ENCODE results near the gene MAP1A. TPM values are rescaled to one million over a fixed set of nuclear protein-coding genes. Genes with fewer than 3 reads are reported as not detected.

Gene MAP1A
- total and polyA plus RNA-seq, 2 of the 13 experiments (the other 11 are each of a cell fraction or from before 2014, with no cell fraction given) = 0.01 to 0.07 TPM

GRCh38 chr15:43469867-43470266 is 47.5 kb upstream of the MAP1A start:
- FAIRE-seq (no peak), DNase-seq (ENCODE audit: low spot score) (no peak), ATAC-seq (no peak)
- Histone ChIP-seq H3K4me2 (ENCODE audit: low read depth, low read length) (no peak overlapping the region), H3K4me3 (replicated peaks in 1 of 3; ENCODE audit: insufficient read depth in 1 of 3, low read depth in 2 of 3, low read length in 3 of 3) (no peak overlapping the region), H3K27ac (ENCODE audit: extremely low read length, insufficient read depth, low read length) (no peak overlapping the region), H3K79me2 (ENCODE audit: insufficient read depth, low read length) (no peaks in the 10 kb centered on the region), H3K4me1 (ENCODE audit: insufficient read depth, low read length) (no peaks in the 10 kb centered on the region), H3K9ac (ENCODE audit: insufficient read depth, low read depth, low read length) (no peak overlapping the region), H2AFZ (ENCODE audit: low read length) (no peak overlapping the region), H3K36me3 (replicated peaks in 1 of 2; ENCODE audit: control insufficient read depth in 1 of 2, insufficient read depth in 2 of 2, low read length in 2 of 2) (peaks cover 3 to 32% of the 10 kb centered on the region in 2 experiments), H3K27me3 (ENCODE audit: control insufficient read depth in 1 of 2, insufficient read depth in 2 of 2, low read length in 2 of 2) (no peaks in the 10 kb centered on the region), H4K20me1 (ENCODE audit: insufficient read depth, low read length) (no peaks in the 10 kb centered on the region), H3K9me3 (ENCODE audit: low read length) (no peaks in the 10 kb centered on the region)
- BruUV-seq (replicated peaks) = no TSS peak
- CTCF ChIA-PET (ENCODE audit: low intra/inter-chr PET ratio, low total read pairs) = no interaction called here
- no peak for TF ChIP-seq FOXK1 (CRISPR knock-in tag; IDR thresholded peaks at IDR 0.05; ENCODE audit: borderline replicate concordance, low read depth)
- TF ChIP-seq MATR3 (CRISPR knock-in tag; IDR thresholded peaks at IDR 0.05) = no peak
- TF ChIP-seq SOX6 (IDR thresholded peaks at IDR 0.05) = no peak
- TF ChIP-seq SOX6 (CRISPR knock-in tag; IDR thresholded peaks at IDR 0.05) = no peak
- no peak for TF ChIP-seq ARNT (IDR thresholded peaks at IDR 0.05)
- TF ChIP-seq ZNF546 (CRISPR knock-in tag; conservative IDR thresholded peaks at IDR 0.05) = no peak
- in situ Hi-C loops (cut with HindIII; ENCODE audit: extremely low pct_ligation_motif_present, low pct_unique_long_range_greater_than_20kb) (no loop called here), intact Hi-C loops (cut with micrococcal nuclease; ENCODE audit: unreplicated experiment) (no loop called here)
- POLR2A ChIA-PET = no interaction called here
- WGBS (ENCODE audit: low lambda C conversion rate) = 96% methylated on average over 3 of the region's 3 CpGs

GRCh38 chr15:43471975-43472374 is 45.4 kb upstream of the MAP1A start:
- Histone ChIP-seq H3K9ac (ENCODE audit: insufficient read depth, low read depth, low read length) (no peak overlapping the region), H3K4me2 (ENCODE audit: low read depth, low read length) (no peak overlapping the region), H3K4me3 (replicated peaks in 1 of 3; ENCODE audit: insufficient read depth in 1 of 3, low read depth in 2 of 3, low read length in 3 of 3) (no peak overlapping the region), H3K9me3 (ENCODE audit: low read length) (no peaks in the 10 kb centered on the region), H3K27ac (ENCODE audit: extremely low read length, insufficient read depth, low read length) (no peak overlapping the region), H2AFZ (ENCODE audit: low read length) (no peak overlapping the region), H3K4me1 (ENCODE audit: insufficient read depth, low read length) (no peaks in the 10 kb centered on the region), H3K27me3 (ENCODE audit: control insufficient read depth in 1 of 2, insufficient read depth in 2 of 2, low read length in 2 of 2) (no peaks in the 10 kb centered on the region), H4K20me1 (ENCODE audit: insufficient read depth, low read length) (no peaks in the 10 kb centered on the region), H3K79me2 (ENCODE audit: insufficient read depth, low read length) (no peaks in the 10 kb centered on the region), H3K36me3 (replicated peaks in 1 of 2; ENCODE audit: control insufficient read depth in 1 of 2, insufficient read depth in 2 of 2, low read length in 2 of 2) (peaks cover 5 to 43% of the 10 kb centered on the region in 2 experiments)
- ChIA-PET CTCF (ENCODE audit: low intra/inter-chr PET ratio, low total read pairs) (no interaction called here), POLR2A (no interaction called here)
- intact Hi-C loops (cut with micrococcal nuclease; ENCODE audit: unreplicated experiment) (no loop called here), in situ Hi-C loops (cut with HindIII; ENCODE audit: extremely low pct_ligation_motif_present, low pct_unique_long_range_greater_than_20kb) (no loop called here)
- TF ChIP-seq ZNF629 (CRISPR knock-in tag; conservative IDR thresholded peaks at IDR 0.05) = peak; percentile 60
- no peak for TF ChIP-seq HOXA7 (CRISPR knock-in tag; IDR thresholded peaks at IDR 0.05)
- TF ChIP-seq EEA1 (CRISPR knock-in tag; IDR thresholded peaks at IDR 0.05; ENCODE audit: borderline replicate concordance) = no peak
- TF ChIP-seq SKIL (CRISPR knock-in tag; IDR thresholded peaks at IDR 0.05; ENCODE audit: borderline replicate concordance) = no peak
- TF ChIP-seq ZSCAN22 (CRISPR knock-in tag; IDR thresholded peaks at IDR 0.05) = no peak
- DNase-seq (ENCODE audit: low spot score) = no peak
- FAIRE-seq = no peak
- ATAC-seq = no peak
- no TSS peak for BruUV-seq (replicated peaks)

Data from HepG2 (cell line).